H9 (cell line): Measurements from ENCODE around the gene CFAP46. TPM values are rescaled to one million over a fixed set of nuclear protein-coding genes. Genes with fewer than 3 reads are reported as not detected.

Source experiments
- DNase-seq: peaks from one replicate; pipeline ENCODE4 v3.0.0-alpha.2; 2017
- H2AFZ ChIP-seq: one replicate; pipeline ENCODE4 v1.6.1; 2013; ENCODE audit warnings: mild to moderate bottlenecking, low read length, control low read depth, moderate library complexity
- H2AK5ac ChIP-seq: 2 replicates; pipeline ENCODE4 v1.6.1; 2013; ENCODE audit warnings: low read length, control low read depth, mixed read lengths; ENCODE audit not compliant: insufficient read length
- H2BK120ac ChIP-seq: one replicate; pipeline ENCODE4 v1.6.1; 2013; ENCODE audit warnings: low read depth, mild to moderate bottlenecking, low read length, control low read depth, inconsistent platforms; ENCODE audit not compliant: poor library complexity, severe bottlenecking
- H2BK12ac ChIP-seq: 2 replicates; pipeline ENCODE4 v1.6.1; 2013; ENCODE audit warnings: low read length, control low read depth, mixed read lengths, low read depth; ENCODE audit not compliant: insufficient read length
- H2BK15ac ChIP-seq: 2 replicates; pipeline ENCODE4 v1.6.1; 2013; ENCODE audit warnings: low read depth, low read length, control low read depth
- H2BK20ac ChIP-seq: one replicate; pipeline ENCODE4 v1.6.1; 2013; ENCODE audit warnings: low read depth, mild to moderate bottlenecking, low read length, control low read depth, inconsistent platforms; ENCODE audit not compliant: poor library complexity, severe bottlenecking
- H2BK5ac ChIP-seq: 2 replicates; pipeline ENCODE4 v1.6.1; 2013; ENCODE audit warnings: low read length, control low read depth, mixed read lengths; ENCODE audit not compliant: insufficient read length
- H3K14ac ChIP-seq: 2 replicates; pipeline ENCODE4 v1.6.1; 2013; ENCODE audit warnings: low read length, control low read depth; ENCODE audit not compliant: insufficient read depth
- H3K18ac ChIP-seq: 2 replicates; pipeline ENCODE4 v1.6.1; 2013; ENCODE audit warnings: low read depth, mild to moderate bottlenecking, mixed read lengths, low read length, control low read depth; ENCODE audit not compliant: insufficient read length
- H3K23ac ChIP-seq: 2 replicates; pipeline ENCODE4 v1.6.1; 2013; ENCODE audit warnings: low read length, control low read depth, mixed read lengths, low read depth; ENCODE audit not compliant: insufficient read length
- H3K23me2 ChIP-seq: 2 replicates; pipeline ENCODE4 v1.6.1; 2013; ENCODE audit warnings: low read depth, mild to moderate bottlenecking, mixed read lengths, low read length, control low read depth; ENCODE audit not compliant: insufficient read length, poor library complexity, severe bottlenecking
- H3K27ac ChIP-seq: 2 replicates; pipeline ENCODE4 v1.5.1; 2013; ENCODE audit warnings: low read length, control low read depth, mixed read lengths, low read depth; ENCODE audit not compliant: insufficient read length
- H3K27me3 ChIP-seq: 2 replicates; pipeline ENCODE4 v1.6.1; 2013; ENCODE audit warnings: low read length, control low read depth, inconsistent platforms; ENCODE audit not compliant: insufficient read depth
- H3K4ac ChIP-seq: 2 replicates; pipeline ENCODE4 v1.6.1; 2013; ENCODE audit warnings: low read depth, mild to moderate bottlenecking, control low read depth, inconsistent platforms, low read length, moderate library complexity
- H3K4me1 ChIP-seq: 2 replicates; pipeline ENCODE4 v1.6.1; 2013; ENCODE audit warnings: low read length, control low read depth, inconsistent platforms; ENCODE audit not compliant: insufficient read depth
- H3K4me2 ChIP-seq: 2 replicates; pipeline ENCODE4 v1.6.1; 2013; ENCODE audit warnings: low read length, control low read depth, mixed read lengths; ENCODE audit not compliant: insufficient read length, insufficient read depth
- H3K56ac ChIP-seq: 2 replicates; pipeline ENCODE4 v1.6.1; 2013; ENCODE audit warnings: low read depth, mild to moderate bottlenecking, mixed read lengths, low read length, control low read depth; ENCODE audit not compliant: insufficient read length
- H3K79me1 ChIP-seq: 2 replicates; pipeline ENCODE4 v1.6.1; 2013; ENCODE audit warnings: low read depth, mild to moderate bottlenecking, moderate library complexity, low read length, control low read depth, inconsistent platforms; ENCODE audit not compliant: insufficient read depth, poor library complexity, severe bottlenecking
- H3K79me2 ChIP-seq: 2 replicates; pipeline ENCODE4 v1.6.1; 2013; ENCODE audit warnings: low read length, control low read depth, inconsistent platforms; ENCODE audit not compliant: insufficient read depth
- H3K9ac ChIP-seq: 2 replicates; pipeline ENCODE4 v1.6.1; 2013; ENCODE audit warnings: low read length, control low read depth, mixed read lengths; ENCODE audit not compliant: insufficient read length; ENCODE audit errors: extremely low read depth
- H3K9me3 ChIP-seq: one replicate; pipeline ENCODE4 v1.6.1; 2013; ENCODE audit warnings: low read depth, low read length, inconsistent platforms; ENCODE audit not compliant: control insufficient read depth
- H3T11ph ChIP-seq: one replicate; pipeline ENCODE4 v1.6.1; 2013; ENCODE audit warnings: mild to moderate bottlenecking, low read length, control low read depth, inconsistent platforms
- H4K20me1 ChIP-seq: one replicate; pipeline ENCODE4 v1.6.1; 2013; ENCODE audit not compliant: control insufficient read depth, insufficient read length, insufficient read depth
- H4K5ac ChIP-seq: 2 replicates; pipeline ENCODE4 v1.6.1; 2013; ENCODE audit warnings: low read depth, mild to moderate bottlenecking, mixed read lengths, low read length, control low read depth; ENCODE audit not compliant: insufficient read length
- H4K8ac ChIP-seq: replicated peaks from 2 replicates; pipeline ENCODE4 v1.6.1; 2013; ENCODE audit warnings: low read length, control low read depth, mixed read lengths, low read depth; ENCODE audit not compliant: insufficient read length
- H4K91ac ChIP-seq: 2 replicates; pipeline ENCODE4 v1.6.1; 2013; ENCODE audit warnings: low read depth, mild to moderate bottlenecking, moderate library complexity, mixed read lengths, low read length, control low read depth; ENCODE audit not compliant: insufficient read length
- H3K27ac Mint-ChIP-seq, 3 experiments: 2 replicates in 2 of 3; 3 replicates in 1 of 3; pipeline ENCODE4 v1.8.0; 2020 to 2021; ENCODE audit warnings: mixed read lengths in 3 of 3, mild to moderate bottlenecking in 1 of 3, moderate library complexity in 1 of 3
- H3K27me3 Mint-ChIP-seq: 2 replicates; pipeline ENCODE4 v1.8.0; 2021; ENCODE audit warnings: low read depth, mild to moderate bottlenecking, moderate library complexity, mixed read lengths
- H3K36me3 Mint-ChIP-seq, 3 experiments: 2 replicates in 2 of 3; 3 replicates in 1 of 3; pipeline ENCODE4 v1.8.0; 2020 to 2021; ENCODE audit warnings: low read depth in 3 of 3, mixed read lengths in 3 of 3; ENCODE audit not compliant: insufficient read depth in 1 of 3
- H3K4me1 Mint-ChIP-seq, 2 experiments: 2 replicates each; pipeline ENCODE4 v1.8.0; 2020; ENCODE audit warnings: mixed read lengths in 2 of 2
- H3K4me3 Mint-ChIP-seq, 2 experiments: 2 replicates in 1 of 2; 3 replicates in 1 of 2; pipeline ENCODE4 v1.8.0; 2020 to 2021; ENCODE audit warnings: mild to moderate bottlenecking in 2 of 2, mixed read lengths in 2 of 2, moderate library complexity in 1 of 2
- H3K9me3 Mint-ChIP-seq, 2 experiments: 2 replicates in 1 of 2; 3 replicates in 1 of 2; pipeline ENCODE4 v1.8.0; 2020; ENCODE audit warnings: mild to moderate bottlenecking in 2 of 2, mixed read lengths in 2 of 2, moderate library complexity in 1 of 2
- WGBS: extraction: QIAGEN DNeasy Blood & Tissue Kit; methylation state at CpG from one replicate; pipeline ENCODE4 v1.1.7; 2013; ENCODE audit warnings: missing lambda C conversion rate, low lambda C conversion rate, mixed read lengths; ENCODE audit not compliant: insufficient read length; ENCODE audit errors: extremely low coverage; 5-methylcytosine and 5-hydroxymethylcytosine counted together
- total RNA-seq: library from RNA; stranded (reverse); gene quantifications from 2 replicates; pipeline ENCODE4 v1.2.1, GENCODE V29; 2021
- TF ChIP-seq, protein P1 (sequence below): fragments of 200-600 bp; sonication (generic); conservative IDR thresholded peaks from 3 replicates; pipeline ENCODE4 v1.8.0; 2021; ENCODE audit warnings: antibody characterized with exemption, mild to moderate bottlenecking

CFAP46 gene
- total RNA-seq, 1 experiment from 2014 or later = 3.1 TPM

DNA sequence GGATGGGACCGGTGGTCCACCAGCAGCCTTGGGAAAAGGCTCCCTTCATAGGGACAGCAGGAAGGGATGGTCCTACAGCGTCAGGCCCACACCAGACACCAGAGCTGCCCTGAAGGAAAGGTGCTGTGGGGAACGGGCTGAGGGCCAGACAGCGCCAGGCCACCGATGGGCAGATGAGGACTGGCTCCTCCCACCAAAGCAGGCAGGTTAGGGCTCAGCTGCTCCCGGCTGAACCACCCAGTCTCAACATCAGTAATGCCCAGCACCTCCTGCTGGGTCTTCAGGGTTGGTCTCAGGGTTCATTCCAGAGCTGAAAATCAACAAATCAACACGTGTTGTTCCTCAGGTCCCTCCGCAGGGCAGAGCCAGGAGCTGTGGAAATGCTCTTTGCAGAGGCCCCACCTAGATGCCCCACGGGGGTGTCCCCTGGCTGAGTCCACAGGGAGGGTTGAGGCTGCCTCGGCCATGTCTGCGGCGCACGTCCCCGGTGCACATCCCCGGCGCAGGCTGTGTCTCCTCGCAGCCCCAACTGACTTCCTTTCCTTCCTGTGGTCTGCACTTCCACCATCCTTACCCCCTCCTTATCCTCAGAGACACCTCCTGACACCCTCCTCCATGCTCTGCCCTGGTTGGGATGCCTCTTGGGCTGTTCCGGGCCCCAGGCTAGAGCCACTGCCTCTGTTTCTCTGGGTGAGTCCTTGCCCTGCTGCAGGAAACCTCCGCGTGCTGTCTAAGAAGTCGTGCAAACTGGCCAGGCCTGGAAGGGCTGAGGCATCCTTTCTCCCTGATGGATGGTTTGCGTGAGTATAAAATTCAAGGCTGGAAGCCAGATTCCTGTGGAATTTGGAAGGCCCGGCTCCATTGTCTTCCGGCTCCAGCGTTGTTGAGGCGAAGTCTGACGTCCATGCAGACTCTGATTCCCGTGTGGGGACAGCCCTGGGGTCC lies 32.8 kb upstream of the CFAP46 start:
- Histone ChIP-seq H4K8ac (no peak overlapping the region), H2BK5ac (no peak overlapping the region), H3T11ph (no peak overlapping the region), H3K23me2 (no peaks in the 10 kb centered on the region), H2AFZ (no peak overlapping the region), H3K4me1 (no peaks in the 10 kb centered on the region), H3K79me2 (no peaks in the 10 kb centered on the region), H4K20me1 (no peaks in the 10 kb centered on the region), H4K5ac (no peak overlapping the region), H2BK120ac (no peak overlapping the region), H3K27me3 (no peaks in the 10 kb centered on the region), H3K9me3 (no peaks in the 10 kb centered on the region), H4K91ac (no peak overlapping the region), H2BK15ac (no peak overlapping the region), H3K27ac (no peak overlapping the region), H3K56ac (no peak overlapping the region), H3K79me1 (no peaks in the 10 kb centered on the region), H3K18ac (no peak overlapping the region), H2AK5ac (no peak overlapping the region), H3K4ac (no peak overlapping the region), H3K4me2 (no peak overlapping the region), H3K23ac (no peak overlapping the region), H3K14ac (no peak overlapping the region; the same call in 1 of the 2 replicates), H3K9ac (no peak overlapping the region), H2BK12ac (no peak overlapping the region), H2BK20ac (no peak overlapping the region)
- no peak overlapping the region for H3K4me3 Mint-ChIP-seq
- H3K4me1 Mint-ChIP-seq = peaks cover 6 to 34% of the 10 kb centered on the region in 2 experiments
- H3K36me3 Mint-ChIP-seq = no peaks in the 10 kb centered on the region; a peak in 1 of 7 replicates
- H3K9me3 Mint-ChIP-seq = peaks cover 0 to 2% of the 10 kb centered on the region in 2 experiments; a peak in 2 of 5 replicates
- H3K27ac Mint-ChIP-seq = peak overlapping the region in 1 of 3 experiments; percentile 82; a peak in 2 of 7 replicates
- TF ChIP-seq, protein P1, sequence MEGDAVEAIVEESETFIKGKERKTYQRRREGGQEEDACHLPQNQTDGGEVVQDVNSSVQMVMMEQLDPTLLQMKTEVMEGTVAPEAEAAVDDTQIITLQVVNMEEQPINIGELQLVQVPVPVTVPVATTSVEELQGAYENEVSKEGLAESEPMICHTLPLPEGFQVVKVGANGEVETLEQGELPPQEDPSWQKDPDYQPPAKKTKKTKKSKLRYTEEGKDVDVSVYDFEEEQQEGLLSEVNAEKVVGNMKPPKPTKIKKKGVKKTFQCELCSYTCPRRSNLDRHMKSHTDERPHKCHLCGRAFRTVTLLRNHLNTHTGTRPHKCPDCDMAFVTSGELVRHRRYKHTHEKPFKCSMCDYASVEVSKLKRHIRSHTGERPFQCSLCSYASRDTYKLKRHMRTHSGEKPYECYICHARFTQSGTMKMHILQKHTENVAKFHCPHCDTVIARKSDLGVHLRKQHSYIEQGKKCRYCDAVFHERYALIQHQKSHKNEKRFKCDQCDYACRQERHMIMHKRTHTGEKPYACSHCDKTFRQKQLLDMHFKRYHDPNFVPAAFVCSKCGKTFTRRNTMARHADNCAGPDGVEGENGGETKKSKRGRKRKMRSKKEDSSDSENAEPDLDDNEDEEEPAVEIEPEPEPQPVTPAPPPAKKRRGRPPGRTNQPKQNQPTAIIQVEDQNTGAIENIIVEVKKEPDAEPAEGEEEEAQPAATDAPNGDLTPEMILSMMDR = no peak
- DNase-seq = no peak
- peaks cover 10% of the 10 kb centered on the region for H3K27me3 Mint-ChIP-seq
- no CpG with 5 or more reads among the region's 28 CpGs for WGBS
